Stimulated activated CD8-positive, alpha-beta memory T cell treated with anti-CD3 and anti-CD28 coated beads, Interleukin-2, amount 100 ng/mL, for 1 hour (primary cell): ENCODE data around the gene PNMA6A.
"Not testable (repeated sequence)": the region's sequence is repeated elsewhere in the genome, so short reads cannot be mapped to it uniquely, and the experiment has no call there.

Experiments
- DNase-seq, 2 donors: peaks; one replicate each; pipeline ENCODE4 v3.0.0-alpha.2; 2020; ENCODE audit warnings: low read depth in 2 of 2

PNMA6A gene

DNA sequence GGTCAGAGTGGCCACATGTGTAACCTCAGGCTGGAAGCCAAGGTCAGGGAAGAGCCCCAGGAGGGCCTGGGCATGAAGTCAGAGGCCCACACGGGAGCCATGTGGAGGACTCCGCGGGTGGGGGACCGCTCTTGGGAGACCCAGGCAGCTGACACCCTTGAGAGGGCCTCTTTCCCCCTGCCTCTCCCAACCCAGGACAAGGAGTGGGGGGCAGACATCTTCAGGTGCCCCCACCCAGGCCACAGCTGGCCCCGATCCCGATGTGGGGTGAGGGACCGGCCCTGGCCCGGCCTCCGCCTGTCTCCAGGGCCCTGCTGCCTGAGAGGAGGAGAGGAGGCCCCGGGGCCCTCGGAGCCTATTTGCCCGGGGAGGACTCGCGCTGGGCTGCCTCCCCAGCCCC, 3.1 kb downstream of the PNMA6A start:
- DNase-seq: no peak

DNA sequence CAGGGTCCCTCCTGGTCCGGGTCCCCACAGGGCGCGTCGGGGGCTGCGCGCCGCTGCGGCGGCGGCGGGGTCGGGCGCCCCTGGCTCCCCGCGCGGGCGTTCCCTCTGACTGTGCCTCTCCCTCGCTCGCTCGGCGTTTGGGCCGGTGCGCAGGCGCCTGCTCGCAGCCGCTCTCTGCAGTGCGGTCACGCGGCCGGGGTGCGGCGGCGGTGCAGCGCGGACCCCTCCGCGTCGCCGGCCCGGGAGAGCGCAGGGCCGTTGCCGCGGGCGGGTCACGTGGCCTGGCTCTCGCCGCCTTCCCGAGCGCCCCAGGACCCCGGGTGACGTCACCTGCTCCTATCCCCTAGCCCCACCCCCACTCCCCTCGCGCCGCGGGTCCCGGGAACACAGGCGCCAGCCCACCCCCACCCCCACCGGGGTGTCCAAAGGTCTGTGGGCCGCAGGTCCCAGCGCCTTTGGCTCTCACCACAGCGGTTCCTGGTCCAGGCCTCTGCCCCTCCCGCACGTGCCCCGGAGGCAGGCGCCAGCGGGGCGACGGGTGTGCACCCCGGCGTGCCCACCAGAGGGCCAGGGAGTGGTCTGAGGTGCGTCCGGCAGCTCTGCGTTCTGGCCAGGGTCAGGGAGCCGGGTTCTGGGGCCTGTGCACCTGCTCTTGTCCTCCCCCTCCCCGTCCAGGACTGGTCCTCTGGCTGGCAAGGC, 5.3 kb downstream of the PNMA6A start:
- not testable (repeated sequence) for DNase-seq

DNA sequence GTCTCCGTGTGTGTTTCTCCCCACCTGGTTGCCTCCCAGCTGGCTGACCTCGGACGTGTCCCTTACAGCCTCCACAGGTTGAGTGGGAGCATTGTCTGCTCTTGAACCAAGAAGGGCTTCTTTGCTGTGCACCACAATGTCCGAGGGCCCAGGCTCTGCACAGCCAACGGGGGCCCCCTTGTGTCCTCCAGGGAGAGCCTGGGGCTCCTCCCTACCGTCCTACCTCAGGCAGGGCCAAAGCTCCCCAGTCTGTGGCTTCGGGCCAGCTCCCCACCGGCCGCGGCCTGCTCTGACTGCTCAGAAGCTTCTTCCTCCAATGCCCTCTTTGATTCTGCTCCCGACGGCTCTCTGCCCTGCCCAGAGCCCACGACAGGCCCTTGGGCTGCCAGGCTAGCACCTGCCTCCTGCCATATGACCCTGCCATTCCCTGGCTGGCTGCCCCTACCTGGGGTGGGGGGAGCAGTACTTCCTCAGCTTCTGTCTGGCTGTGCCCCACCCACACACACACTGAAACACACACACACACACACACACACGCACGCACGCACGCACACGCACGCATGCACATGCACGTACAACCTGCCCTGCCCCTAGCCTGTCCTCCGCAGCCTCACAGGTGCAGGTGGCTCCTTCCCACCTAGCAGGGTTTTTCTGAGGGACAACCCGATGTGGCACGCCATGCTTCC, 11.1 kb downstream of the PNMA6A start:
- DNase-seq: not testable (repeated sequence)

DNA sequence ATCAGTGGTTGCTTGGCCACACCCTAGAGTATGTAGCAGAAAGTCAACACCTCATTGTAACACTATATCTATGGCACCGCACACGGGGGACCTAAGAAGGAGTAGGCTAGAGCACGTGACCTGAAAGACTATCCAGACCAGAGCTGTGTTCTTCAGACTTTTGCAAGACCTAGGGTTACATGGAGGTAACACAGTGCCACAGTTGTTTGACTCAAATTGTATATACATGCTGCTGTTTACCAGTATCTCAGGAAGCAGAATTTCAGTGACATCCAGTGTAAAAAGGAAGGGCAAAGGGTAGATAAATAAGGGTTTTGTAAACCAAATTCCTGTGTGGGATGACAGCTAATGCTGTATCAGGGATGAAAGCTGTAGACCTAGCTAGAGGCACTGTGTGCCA, 30.2 kb downstream of the PNMA6A start:
- no peak for DNase-seq

DNA sequence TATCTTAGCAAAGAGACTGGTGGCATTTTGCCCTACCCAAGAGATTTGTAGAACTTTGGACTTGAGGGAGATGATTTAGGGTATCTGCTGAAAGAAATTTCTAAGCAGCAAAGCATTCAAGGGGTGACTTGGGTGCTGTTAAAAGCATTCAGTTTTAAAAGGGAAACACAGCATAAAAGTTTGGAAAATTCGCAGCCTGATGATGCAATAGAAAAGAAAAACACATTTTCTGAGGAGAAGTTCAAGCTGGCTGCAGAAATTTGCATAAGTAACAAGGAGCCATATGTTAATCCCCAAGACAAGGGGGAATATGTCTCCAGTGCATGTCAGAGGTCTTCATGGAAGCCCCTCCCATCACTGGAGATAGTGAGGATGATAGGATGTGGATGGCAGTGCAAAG, 32.7 kb downstream of the PNMA6A start:
- not testable (repeated sequence) for DNase-seq

DNA sequence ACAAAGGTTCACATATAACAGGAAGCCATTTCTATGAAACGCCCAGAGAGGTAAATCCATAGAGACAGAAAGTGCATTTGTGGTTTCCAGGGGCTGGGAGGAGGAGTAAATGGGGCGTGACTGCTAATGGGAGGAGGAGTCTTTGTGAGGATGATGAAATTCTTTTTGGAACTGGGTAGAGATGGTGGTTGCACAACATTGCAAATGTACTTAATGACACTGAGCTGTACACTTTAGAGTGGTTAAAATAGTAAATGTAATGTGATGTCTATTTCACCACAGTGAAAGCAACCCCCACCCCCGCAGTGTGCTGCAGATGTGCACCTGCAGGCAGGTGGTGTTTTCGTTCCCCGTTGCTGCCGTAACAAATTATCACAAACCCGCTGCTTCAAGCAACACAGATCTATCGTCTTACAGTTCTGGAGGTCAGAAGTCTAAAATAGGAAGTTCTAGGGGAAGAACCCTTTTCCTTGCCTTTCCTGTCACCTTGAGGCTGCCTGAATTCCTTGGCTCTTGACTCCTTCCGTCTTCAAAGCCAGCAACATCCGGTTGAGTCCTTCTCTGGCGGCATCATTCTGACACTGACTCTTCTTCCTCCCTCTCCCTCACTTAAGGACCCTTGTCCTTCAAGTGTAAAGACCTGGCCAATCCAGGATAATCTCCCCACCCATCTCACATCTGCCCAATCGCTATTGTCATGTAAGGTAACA, 34.0 kb downstream of the PNMA6A start:
- DNase-seq: not testable (repeated sequence)

DNA sequence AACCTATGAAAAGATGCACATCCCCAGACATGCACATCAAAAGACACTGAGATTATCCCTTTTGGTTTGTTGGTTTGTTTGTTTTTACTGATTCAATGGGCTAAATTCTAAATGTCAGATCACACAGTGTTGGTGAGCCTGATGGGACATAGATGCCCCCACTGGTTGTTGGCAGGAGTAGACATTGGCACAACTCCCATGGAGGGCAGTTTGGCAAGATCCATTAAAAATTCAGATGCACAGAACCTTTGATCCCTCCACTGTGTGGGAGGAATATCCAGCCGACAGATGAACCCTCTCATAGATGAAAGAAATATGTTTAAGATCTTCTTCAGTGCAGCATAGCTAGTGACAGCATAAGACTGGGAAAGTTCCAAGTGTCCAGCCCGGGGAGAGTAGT, 38.5 kb downstream of the PNMA6A start:
- DNase-seq: not testable (repeated sequence)

DNA sequence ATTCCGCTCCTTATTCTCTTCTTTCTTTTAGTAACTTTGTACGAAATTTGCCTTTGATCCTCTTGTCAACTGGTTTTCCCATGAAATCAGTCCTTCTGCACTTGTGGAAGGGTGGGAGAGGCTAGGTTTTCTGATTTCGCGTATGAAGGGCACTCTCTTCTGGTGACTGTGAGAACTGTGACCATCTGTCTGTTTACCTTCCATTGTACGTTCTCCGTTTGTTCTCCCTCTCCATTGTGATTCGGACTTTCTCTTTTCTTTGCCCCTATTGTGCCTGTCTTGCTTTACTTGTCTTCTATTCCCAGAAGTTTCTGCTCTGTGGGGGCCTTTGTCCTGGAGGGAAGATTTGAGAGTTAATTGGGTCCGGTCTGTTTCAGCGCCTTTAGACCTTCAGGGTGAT, 41.6 kb downstream of the PNMA6A start:
- not testable (repeated sequence) for DNase-seq

DNA sequence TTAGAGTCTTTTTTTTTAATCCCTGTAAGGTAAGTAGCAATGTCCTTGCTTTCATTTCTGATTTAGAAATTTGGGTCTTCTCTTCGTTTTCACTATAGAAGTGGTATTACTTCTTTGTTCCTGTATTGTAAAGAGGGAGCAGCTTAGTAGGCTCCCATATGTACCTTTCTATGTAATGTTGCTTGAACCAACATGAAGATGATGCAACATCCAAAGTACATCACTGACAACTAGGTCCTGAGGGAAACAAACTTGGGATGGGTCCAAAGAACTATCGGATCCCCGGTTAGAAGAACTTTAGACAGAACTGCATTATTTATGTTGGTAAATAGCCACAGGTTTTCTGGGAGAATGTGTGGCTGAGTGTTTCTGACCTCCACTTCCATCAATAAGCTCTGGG, 45.5 kb downstream of the PNMA6A start:
- DNase-seq: not testable (repeated sequence)

DNA sequence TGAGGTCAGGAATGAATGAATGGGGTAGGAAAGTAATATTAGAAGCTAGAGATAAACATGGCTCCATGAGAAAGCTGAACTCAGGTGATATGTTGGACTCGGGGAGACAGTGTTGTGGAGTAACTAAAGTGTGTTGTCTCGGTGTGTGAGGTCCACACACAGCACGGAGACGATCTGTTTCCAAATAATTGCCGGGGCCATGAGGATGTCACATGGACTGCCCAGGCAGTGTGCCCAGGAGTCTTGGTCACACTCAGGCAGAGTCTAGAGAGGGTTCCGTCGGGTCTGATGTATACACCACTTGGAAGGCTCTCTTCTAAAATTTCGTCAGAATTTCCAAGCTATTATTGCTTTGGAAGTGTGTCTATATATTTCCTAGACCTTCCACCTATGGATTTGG, 48.0 kb downstream of the PNMA6A start:
- DNase-seq: not testable (repeated sequence)

DNA sequence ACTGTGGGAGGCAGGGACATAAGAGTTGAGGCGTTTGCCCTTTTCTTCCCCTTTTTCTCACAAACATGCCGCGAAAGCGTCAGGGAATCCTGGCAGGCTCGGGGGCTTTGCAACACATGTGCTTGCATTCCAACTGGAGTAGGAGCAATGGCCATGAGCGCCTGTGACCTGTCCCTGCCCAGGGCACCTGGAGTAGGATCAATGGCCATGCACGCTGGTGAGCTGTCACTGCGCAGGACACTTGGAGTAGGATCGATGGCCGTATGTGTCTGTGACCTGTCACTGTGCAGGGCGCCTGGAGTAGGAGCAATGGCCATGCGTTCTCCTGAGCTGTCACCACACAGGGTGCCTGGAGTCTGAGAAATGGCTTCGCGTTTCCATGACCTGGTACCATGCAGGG, 51.2 kb downstream of the PNMA6A start:
- not testable (repeated sequence) for DNase-seq
